ENCODE data around the gene LRRC42.
"Not testable (repeated sequence)": the region's sequence is repeated elsewhere in the genome, so short reads cannot be mapped to it uniquely, and the experiment has no call there.

LRRC42 gene

DNA sequence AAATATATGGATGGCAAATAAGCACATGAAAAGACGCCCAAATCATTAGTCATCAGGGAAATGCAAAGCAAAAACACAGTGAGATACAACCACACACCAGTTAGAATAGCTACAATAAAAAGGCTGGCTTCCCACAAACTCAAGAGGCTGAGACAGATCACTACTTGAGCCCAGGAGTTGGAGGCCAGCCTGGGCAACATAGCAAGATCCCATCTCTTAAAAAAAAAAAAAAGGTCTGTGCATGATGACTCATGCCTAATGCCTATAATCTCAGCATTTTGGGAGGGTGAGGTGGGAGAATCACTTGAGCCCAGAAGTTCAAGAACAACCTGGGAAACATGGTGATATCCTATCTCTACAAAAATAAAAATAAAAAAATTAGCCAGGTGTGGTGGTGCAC is 52.1 kb downstream of the LRRC42 start:
- Histone ChIP-seq H3K9ac (ENCODE audit: low read depth, low read length) (no peak overlapping the region), H3K27ac (ENCODE audit: low read depth, low read length) (no peak overlapping the region), H3K36me3 (ENCODE audit: insufficient read depth, low read length) (no peaks in the 10 kb centered on the region), H3K9me3 (ENCODE audit: insufficient read depth, low read depth, low read length) (0 out of 2 replicates have a peak, but pooled peaks cover 2% of the 10 kb centered on the region), H3K4me3 (ENCODE audit: low read length) (no peak overlapping the region), H3K27me3 (ENCODE audit: insufficient read depth, low read length) (no peaks in the 10 kb centered on the region), H3K4me1 (ENCODE audit: insufficient read depth, low read length) (no peaks in the 10 kb centered on the region)
- 94% methylated on average over 1 of the region's 1 CpG for WGBS

DNA sequence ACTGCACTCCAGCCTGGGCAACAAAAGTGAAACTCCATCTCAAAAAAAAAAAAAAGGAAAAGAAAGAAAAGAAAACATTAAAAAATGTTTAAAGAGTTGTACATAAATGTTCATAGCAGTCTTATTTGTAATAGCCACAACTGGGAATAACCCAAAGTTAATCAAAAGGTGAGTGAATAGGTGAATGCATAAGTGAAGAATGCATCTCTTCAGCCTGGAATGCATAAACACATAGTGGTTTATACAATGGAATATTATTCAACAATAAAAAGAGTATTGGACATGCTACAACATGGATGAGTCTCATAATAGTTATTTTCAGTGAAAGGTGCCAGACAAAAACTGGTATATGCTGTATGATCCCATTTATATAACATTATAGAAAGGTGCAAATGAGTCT is 53.8 kb downstream of the LRRC42 start:
- Histone ChIP-seq H3K27me3 (ENCODE audit: insufficient read depth, low read length) (no peaks in the 10 kb centered on the region), H3K9ac (ENCODE audit: low read depth, low read length) (no peak overlapping the region), H3K4me1 (ENCODE audit: insufficient read depth, low read length) (no peaks in the 10 kb centered on the region), H3K27ac (ENCODE audit: low read depth, low read length) (no peak overlapping the region), H3K9me3 (ENCODE audit: insufficient read depth, low read depth, low read length) (peaks cover 8% of the 10 kb centered on the region; the same call in 1 of the 2 replicates), H3K36me3 (ENCODE audit: insufficient read depth, low read length) (no peaks in the 10 kb centered on the region), H3K4me3 (ENCODE audit: low read length) (no peak overlapping the region)

DNA sequence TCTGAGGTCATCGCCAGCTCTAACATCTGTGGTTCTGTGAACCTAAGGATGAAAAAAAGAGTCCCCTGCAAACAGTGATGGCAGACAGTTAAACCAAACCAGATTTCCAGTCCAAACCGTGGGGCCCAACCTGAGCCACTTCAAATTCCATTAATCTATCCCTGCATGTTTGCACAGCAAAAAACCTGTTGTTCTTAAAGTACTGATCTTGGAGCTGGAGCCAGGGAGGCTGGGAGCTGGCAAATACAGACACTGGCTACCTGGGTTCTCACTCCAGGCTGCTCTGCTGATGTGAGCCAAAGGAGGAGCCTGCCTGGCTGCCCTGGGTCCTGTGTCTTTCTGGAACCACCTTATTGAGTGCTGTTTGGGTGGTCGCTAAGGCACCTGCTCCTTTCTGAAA is 55.4 kb downstream of the LRRC42 start:
- no peaks in the 10 kb centered on the region for H3K36me3 ChIP-seq (ENCODE audit: insufficient read depth, low read length)
- H3K27ac ChIP-seq (ENCODE audit: low read depth, low read length) = no peak overlapping the region
- no peaks in the 10 kb centered on the region for H3K27me3 ChIP-seq (ENCODE audit: insufficient read depth, low read length)
- H3K9me3 ChIP-seq (ENCODE audit: insufficient read depth, low read depth, low read length) = peaks cover 8% of the 10 kb centered on the region; the same call in 1 of the 2 replicates
- H3K9ac ChIP-seq (ENCODE audit: low read depth, low read length) = no peak overlapping the region
- H3K4me1 ChIP-seq (ENCODE audit: insufficient read depth, low read length) = no peaks in the 10 kb centered on the region
- 84% methylated on average over 3 of the region's 3 CpGs for WGBS
- no peak overlapping the region for H3K4me3 ChIP-seq (ENCODE audit: low read length)

DNA sequence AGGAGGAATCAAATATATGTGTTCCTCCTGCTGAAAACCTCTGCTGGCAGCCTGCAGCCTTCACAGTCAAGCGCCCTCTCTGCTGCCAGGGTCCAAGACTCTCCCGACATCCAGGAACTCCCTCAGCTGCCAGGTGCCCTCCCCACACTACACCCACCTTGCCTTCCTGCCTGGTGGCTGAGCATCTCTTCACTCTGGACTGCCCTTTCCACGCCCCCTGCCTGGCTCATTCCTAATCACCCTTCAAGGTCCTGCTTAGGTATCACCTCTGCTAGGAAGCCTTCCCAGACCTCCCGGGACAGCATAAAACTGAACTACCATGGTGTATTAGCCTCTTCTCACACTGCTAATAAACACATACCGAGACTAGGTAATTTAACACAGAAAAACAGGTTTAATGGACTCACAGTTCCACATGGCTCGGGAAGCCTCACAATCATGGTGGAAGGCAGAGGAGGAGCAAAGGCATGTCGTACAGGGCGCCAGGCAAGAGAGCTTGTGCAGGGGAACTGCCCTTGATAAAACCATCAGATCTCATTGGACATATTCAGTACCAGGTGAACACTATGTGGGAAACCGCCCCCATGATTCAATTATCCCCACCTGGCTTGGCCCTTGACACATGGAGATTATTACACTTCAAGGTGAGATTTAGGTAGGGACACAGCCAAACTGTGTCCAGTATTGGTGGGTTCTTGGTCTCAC is 56.5 kb downstream of the LRRC42 start:
- Histone ChIP-seq H3K36me3 (ENCODE audit: insufficient read depth, low read length) (no peaks in the 10 kb centered on the region), H3K27me3 (ENCODE audit: insufficient read depth, low read length) (no peaks in the 10 kb centered on the region), H3K9ac (ENCODE audit: low read depth, low read length) (no peak overlapping the region), H3K27ac (ENCODE audit: low read depth, low read length) (no peak overlapping the region), H3K4me1 (ENCODE audit: insufficient read depth, low read length) (no peaks in the 10 kb centered on the region), H3K4me3 (ENCODE audit: low read length) (no peak overlapping the region), H3K9me3 (ENCODE audit: insufficient read depth, low read depth, low read length) (peaks cover 8% of the 10 kb centered on the region; the same call in 1 of the 2 replicates)
- WGBS = 92% methylated on average over 9 of the region's 9 CpGs

DNA sequence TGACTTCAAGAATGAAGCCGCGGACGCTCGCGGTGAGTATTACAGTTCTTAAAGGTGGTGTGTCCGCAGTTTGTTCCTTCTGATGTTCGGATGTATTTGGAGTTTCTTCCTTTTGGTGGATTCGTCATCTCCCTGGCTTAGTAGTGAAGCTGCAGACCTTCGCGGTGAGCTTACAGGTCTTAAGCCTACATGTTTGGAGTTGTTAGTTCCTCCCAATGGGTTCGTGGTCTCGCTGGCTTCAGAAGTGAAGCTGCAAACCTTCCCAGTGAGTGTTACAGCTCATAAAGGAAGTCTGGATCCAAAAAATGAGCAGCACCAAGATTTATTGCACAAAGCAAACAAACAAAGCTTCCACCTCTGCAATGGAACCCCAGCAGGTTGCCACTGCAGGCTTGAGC is 57.1 kb downstream of the LRRC42 start:
- WGBS = 91% methylated on average over 12 of the region's 12 CpGs
- no peak overlapping the region for H3K27ac ChIP-seq (ENCODE audit: low read depth, low read length)
- H3K9ac ChIP-seq (ENCODE audit: low read depth, low read length) = no peak overlapping the region

DNA sequence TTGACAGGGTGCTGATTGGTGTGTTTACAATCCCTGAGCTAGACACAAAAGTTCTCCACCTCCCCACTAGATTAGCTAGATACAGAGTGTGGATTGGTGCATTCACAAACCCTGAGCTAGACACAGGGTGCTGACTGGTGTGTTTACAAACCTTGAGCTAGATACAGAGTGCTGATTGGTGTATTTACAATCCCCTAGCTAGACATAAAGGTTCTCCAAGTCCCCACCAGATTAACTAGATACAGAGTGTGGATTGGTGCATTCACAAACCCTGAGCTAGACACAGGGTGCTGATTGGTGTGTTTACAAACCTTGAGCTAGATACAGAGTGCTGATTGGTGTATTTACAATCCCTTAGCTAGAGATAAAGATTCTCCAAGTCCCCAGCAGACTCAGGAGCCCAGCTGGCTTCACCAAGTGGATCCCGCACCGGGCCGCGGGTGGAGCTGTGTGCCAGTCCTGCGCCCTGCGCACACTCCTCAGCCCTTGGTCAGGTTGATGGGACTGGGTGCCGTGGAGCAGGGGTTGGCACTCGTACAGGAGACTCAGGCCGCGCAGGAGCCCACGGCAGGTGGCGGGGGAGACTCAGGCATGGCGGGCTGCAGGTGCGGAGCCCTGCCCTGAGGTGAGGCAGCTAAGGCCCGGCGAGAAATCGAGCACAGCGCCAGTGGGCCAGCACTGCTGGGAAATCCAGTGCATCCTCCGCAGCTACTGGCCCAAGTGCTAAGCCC is 57.8 kb downstream of the LRRC42 start:
- H3K9ac ChIP-seq (ENCODE audit: low read depth, low read length); H3K9me3 ChIP-seq (ENCODE audit: insufficient read depth, low read depth, low read length); H3K27me3 ChIP-seq (ENCODE audit: insufficient read depth, low read length); H3K4me3 ChIP-seq (ENCODE audit: low read length); H3K27ac ChIP-seq (ENCODE audit: low read depth, low read length); H3K36me3 ChIP-seq (ENCODE audit: insufficient read depth, low read length); H3K4me1 ChIP-seq (ENCODE audit: insufficient read depth, low read length): not testable (repeated sequence)
- WGBS = 95% methylated on average over 19 of the region's 19 CpGs

More for the DNA sequence above, 57.1 kb downstream of the LRRC42 start:
- Histone ChIP-seq H3K4me3 (ENCODE audit: low read length) (no peak overlapping the region), H3K4me1 (ENCODE audit: insufficient read depth, low read length) (no peaks in the 10 kb centered on the region), H3K9me3 (ENCODE audit: insufficient read depth, low read depth, low read length) (peaks cover 8% of the 10 kb centered on the region; the same call in 1 of the 2 replicates), H3K36me3 (ENCODE audit: insufficient read depth, low read length) (no peaks in the 10 kb centered on the region), H3K27me3 (ENCODE audit: insufficient read depth, low read length) (no peaks in the 10 kb centered on the region)

DNA sequence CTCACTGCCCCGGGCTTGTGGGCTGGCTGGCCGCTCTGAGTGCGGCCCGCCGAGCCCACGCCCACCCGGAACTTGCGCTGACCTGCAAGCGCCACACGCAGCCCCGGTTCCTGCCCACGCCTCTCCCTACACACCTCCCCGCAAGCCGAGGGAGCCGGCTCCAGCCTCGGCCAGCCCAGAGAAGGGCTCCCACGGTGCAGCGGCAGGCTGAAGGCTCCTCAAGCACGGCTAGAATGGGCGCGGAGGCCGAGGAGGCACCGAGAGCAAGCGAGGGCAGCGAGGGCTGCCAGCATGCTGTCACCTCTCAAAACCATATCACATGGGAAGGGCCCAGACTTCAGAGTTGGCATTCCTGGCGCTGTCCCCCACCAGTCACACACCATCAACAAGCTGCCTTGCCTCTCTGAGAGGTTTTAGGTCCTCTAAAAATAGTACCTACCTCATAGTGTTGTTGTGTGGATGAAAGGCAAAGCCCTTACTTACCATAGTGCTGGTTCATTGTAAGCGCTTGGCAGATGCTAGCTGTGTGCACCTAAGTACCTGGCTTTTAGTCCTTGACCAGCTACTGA is 58.4 kb downstream of the LRRC42 start:
- no peaks in the 10 kb centered on the region for H3K27me3 ChIP-seq (ENCODE audit: insufficient read depth, low read length)
- no peak overlapping the region for H3K27ac ChIP-seq (ENCODE audit: low read depth, low read length)
- H3K4me1 ChIP-seq (ENCODE audit: insufficient read depth, low read length) = no peaks in the 10 kb centered on the region
- H3K9ac ChIP-seq (ENCODE audit: low read depth, low read length) = no peak overlapping the region
- H3K4me3 ChIP-seq (ENCODE audit: low read length) = no peak overlapping the region
- 97% methylated on average over 27 of the region's 27 CpGs for WGBS
- peaks cover 8% of the 10 kb centered on the region; the same call in 1 of the 2 replicates for H3K9me3 ChIP-seq (ENCODE audit: insufficient read depth, low read depth, low read length)
- H3K36me3 ChIP-seq (ENCODE audit: insufficient read depth, low read length) = no peaks in the 10 kb centered on the region

DNA sequence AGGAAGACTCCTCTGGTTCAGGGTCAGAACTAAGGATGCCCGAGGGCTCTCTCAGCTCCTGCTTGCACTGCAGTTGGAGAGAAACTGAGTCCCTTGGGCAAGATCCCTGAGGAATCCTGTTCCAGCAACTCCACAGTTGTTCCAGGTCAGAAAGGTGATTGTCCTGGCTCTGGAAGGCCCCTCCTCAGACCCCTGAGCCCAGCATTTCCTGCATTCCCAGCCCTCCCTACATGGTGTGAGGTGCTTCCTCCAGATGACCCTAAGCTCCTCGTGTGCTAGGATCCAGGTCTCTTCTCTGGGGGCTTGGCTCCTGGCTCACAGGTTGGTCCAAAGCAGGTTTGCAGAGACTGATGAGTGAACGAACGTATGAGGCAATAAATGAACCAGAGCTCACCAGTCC is 60.4 kb downstream of the LRRC42 start:
- WGBS = 86% methylated on average over 4 of the region's 4 CpGs
- no peaks in the 10 kb centered on the region for H3K27me3 ChIP-seq (ENCODE audit: insufficient read depth, low read length)
- no peaks in the 10 kb centered on the region for H3K4me1 ChIP-seq (ENCODE audit: insufficient read depth, low read length)
- peaks cover 8% of the 10 kb centered on the region; the same call in 1 of the 2 replicates for H3K9me3 ChIP-seq (ENCODE audit: insufficient read depth, low read depth, low read length)
- H3K27ac ChIP-seq (ENCODE audit: low read depth, low read length) = no peak overlapping the region
- no peak overlapping the region for H3K4me3 ChIP-seq (ENCODE audit: low read length)
- no peak overlapping the region for H3K9ac ChIP-seq (ENCODE audit: low read depth, low read length)
- H3K36me3 ChIP-seq (ENCODE audit: insufficient read depth, low read length) = no peaks in the 10 kb centered on the region

DNA sequence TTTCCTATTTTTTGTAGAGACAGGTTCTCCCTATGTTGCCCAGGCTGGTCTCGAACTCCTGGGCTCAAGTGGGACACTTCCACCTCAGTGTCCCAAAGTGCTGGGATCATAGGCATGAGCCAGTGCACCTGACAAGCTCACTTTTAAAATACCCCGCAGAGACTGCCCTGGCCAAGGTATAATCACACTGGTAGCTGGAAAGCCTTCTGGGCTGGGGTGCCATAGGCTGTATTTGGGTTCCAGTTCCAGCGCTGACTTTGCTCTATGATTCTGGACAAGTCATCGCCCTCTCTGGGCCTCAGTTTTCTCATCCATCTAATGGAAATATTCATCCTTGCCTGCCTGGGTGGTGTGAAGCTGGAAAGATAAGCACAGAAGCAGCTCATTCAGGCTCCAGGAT is 61.5 kb downstream of the LRRC42 start:
- 93% methylated on average over 4 of the region's 4 CpGs for WGBS

DNA sequence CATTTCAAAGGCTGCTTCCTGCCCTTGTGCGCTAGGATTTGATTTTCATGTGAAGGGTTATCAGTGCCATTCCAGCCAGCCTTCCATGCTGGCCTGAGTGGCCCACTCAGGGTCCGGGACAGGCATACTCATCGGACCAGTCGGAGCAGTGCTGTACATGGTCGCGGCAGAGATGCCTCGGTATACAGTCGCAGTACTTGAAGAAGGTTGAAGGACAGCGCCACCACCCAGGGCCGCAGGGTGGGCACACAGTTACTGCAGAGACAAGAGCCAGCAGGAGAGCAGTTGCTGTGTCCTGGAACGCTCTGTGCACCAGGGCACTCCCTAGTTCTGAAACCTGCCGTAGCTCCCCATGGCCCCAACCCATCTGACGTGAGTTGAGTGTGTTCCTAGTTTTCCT is 62.7 kb downstream of the LRRC42 start:
- no peaks in the 10 kb centered on the region for H3K4me1 ChIP-seq (ENCODE audit: insufficient read depth, low read length)
- 92% methylated on average over 13 of the region's 13 CpGs for WGBS
- H3K36me3 ChIP-seq (ENCODE audit: insufficient read depth, low read length) = no peaks in the 10 kb centered on the region
- H3K9me3 ChIP-seq (ENCODE audit: insufficient read depth, low read depth, low read length) = peaks cover 5% of the 10 kb centered on the region; the same call in 1 of the 2 replicates
- no peak overlapping the region for H3K27ac ChIP-seq (ENCODE audit: low read depth, low read length)
- no peaks in the 10 kb centered on the region for H3K27me3 ChIP-seq (ENCODE audit: insufficient read depth, low read length)
- no peak overlapping the region for H3K4me3 ChIP-seq (ENCODE audit: low read length)
- no peak overlapping the region for H3K9ac ChIP-seq (ENCODE audit: low read depth, low read length)

More for the DNA sequence above, 61.5 kb downstream of the LRRC42 start:
- no peak overlapping the region for H3K4me3 ChIP-seq (ENCODE audit: low read length)
- no peaks in the 10 kb centered on the region for H3K36me3 ChIP-seq (ENCODE audit: insufficient read depth, low read length)
- H3K27me3 ChIP-seq (ENCODE audit: insufficient read depth, low read length) = no peaks in the 10 kb centered on the region
- H3K4me1 ChIP-seq (ENCODE audit: insufficient read depth, low read length) = no peaks in the 10 kb centered on the region
- peaks cover 8% of the 10 kb centered on the region; the same call in 1 of the 2 replicates for H3K9me3 ChIP-seq (ENCODE audit: insufficient read depth, low read depth, low read length)
- H3K9ac ChIP-seq (ENCODE audit: low read depth, low read length) = no peak overlapping the region
- no peak overlapping the region for H3K27ac ChIP-seq (ENCODE audit: low read depth, low read length)

DNA sequence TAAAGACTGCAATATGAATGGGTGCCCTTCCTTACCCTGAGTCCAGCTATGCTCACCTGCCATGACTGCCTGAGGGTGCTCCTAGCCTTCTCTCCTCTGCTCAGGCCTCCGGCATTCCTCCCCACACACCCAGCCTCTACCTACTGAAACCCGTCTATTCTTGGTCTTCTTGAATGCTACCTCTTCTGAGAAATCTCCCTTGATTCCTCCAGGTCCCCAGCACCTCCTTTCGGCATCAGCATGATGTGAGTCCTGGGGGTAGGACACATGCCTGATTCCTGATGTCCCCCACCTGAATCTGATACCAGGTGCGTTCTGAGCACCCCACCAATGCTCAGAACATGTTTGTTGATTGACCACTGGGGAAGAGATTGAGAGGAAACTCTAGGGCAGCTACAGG is 63.3 kb downstream of the LRRC42 start:
- H3K9me3 ChIP-seq (ENCODE audit: insufficient read depth, low read depth, low read length) = peaks cover 5% of the 10 kb centered on the region; the same call in 1 of the 2 replicates
- H3K36me3 ChIP-seq (ENCODE audit: insufficient read depth, low read length) = no peaks in the 10 kb centered on the region
- 89% methylated on average over 4 of the region's 4 CpGs for WGBS
- no peak overlapping the region for H3K4me3 ChIP-seq (ENCODE audit: low read length)
- no peaks in the 10 kb centered on the region for H3K4me1 ChIP-seq (ENCODE audit: insufficient read depth, low read length)
- H3K27ac ChIP-seq (ENCODE audit: low read depth, low read length) = no peak overlapping the region
- H3K27me3 ChIP-seq (ENCODE audit: insufficient read depth, low read length) = no peaks in the 10 kb centered on the region
- H3K9ac ChIP-seq (ENCODE audit: low read depth, low read length) = no peak overlapping the region
